IMR-90 (cell line): Measurements from ENCODE around the gene USH2A. TPM values are rescaled to one million over a fixed set of nuclear protein-coding genes. Genes with fewer than 3 reads are reported as not detected.

Source experiments
- ATAC-seq: fragments of 200-7000 bp; cut with Tn5 transposase; 2 replicates; pipeline ENCODE4 v1.9.1; 2020; ENCODE audit warnings: low read depth, mild to moderate bottlenecking, moderate library complexity
- BruUV-seq: library from RNA; stranded (reverse); fragments of 400-500 nt; replicated peaks from 2 replicates; lab custom pipeline; 2021; lab: Mats Ljungman, UMichigan
- CTCF ChIA-PET: fragments of 300-600 bp; formaldehyde crosslinking; extraction: SDS; loops from one replicate; lab custom pipeline; 2021; ENCODE audit warnings: antibody characterized with exemption; lab: Yijun Ruan, JAX
- POLR2A ChIA-PET: fragments of 300-600 bp; sonication (Branson Sonifier 250); formaldehyde crosslinking; loops from one replicate; lab custom pipeline; 2022; ENCODE audit warnings: antibody characterized with exemption; ENCODE audit not compliant: unreplicated experiment; lab: Charles Lee
- DNase-seq: peaks from one replicate; pipeline ENCODE4 v3.0.0; 2013
- H2AFZ ChIP-seq: replicated peaks from 2 replicates; pipeline ENCODE3; 2013; ENCODE audit warnings: low read length, mild to moderate bottlenecking; ENCODE audit not compliant: poor library complexity
- H2AK5ac ChIP-seq: 2 replicates; pipeline ENCODE4 v1.6.1; 2013; ENCODE audit warnings: low read depth, low read length, inconsistent platforms
- H2AK9ac ChIP-seq: replicated peaks from 2 replicates; pipeline ENCODE3; 2013; ENCODE audit warnings: mild to moderate bottlenecking, low read depth, low read length, moderate library complexity; ENCODE audit not compliant: poor library complexity
- H2BK120ac ChIP-seq: 2 replicates; pipeline ENCODE4 v1.6.1; 2013; ENCODE audit warnings: low read depth, low read length, inconsistent platforms
- H2BK15ac ChIP-seq: 3 replicates; pipeline ENCODE4 v1.6.1; 2013; ENCODE audit warnings: low read depth, low read length, inconsistent platforms
- H2BK20ac ChIP-seq: 2 replicates; pipeline ENCODE4 v1.6.1; 2013; ENCODE audit warnings: low read depth, mild to moderate bottlenecking, inconsistent platforms, low read length, moderate library complexity
- H2BK5ac ChIP-seq: 2 replicates; pipeline ENCODE4 v1.6.1; 2013; ENCODE audit warnings: mild to moderate bottlenecking, low read depth, low read length, inconsistent platforms; ENCODE audit not compliant: poor library complexity, severe bottlenecking
- H3K14ac ChIP-seq: replicated peaks from 2 replicates; pipeline ENCODE4 v1.6.1; 2013; ENCODE audit warnings: low read depth, low read length, inconsistent platforms
- H3K18ac ChIP-seq: 2 replicates; pipeline ENCODE4 v1.6.1; 2013; ENCODE audit warnings: low read depth, low read length, control low read depth
- H3K23ac ChIP-seq: 2 replicates; pipeline ENCODE4 v1.6.1; 2013; ENCODE audit warnings: low read depth, low read length, inconsistent platforms
- H3K27ac ChIP-seq: 2 replicates; pipeline ENCODE4 v1.5.1; 2013; ENCODE audit warnings: mild to moderate bottlenecking, control low read depth, low read length; ENCODE audit not compliant: insufficient read depth
- H3K27me3 ChIP-seq: 2 replicates; pipeline ENCODE4 v1.6.1; 2013; ENCODE audit warnings: low read length; ENCODE audit not compliant: control insufficient read depth, insufficient read depth
- H3K36me3 ChIP-seq: 2 replicates; pipeline ENCODE4 v1.6.1; 2013; ENCODE audit warnings: low read length, mixed read lengths; ENCODE audit not compliant: control insufficient read depth, insufficient read depth
- H3K4ac ChIP-seq: 2 replicates; pipeline ENCODE4 v1.6.1; 2013; ENCODE audit warnings: low read depth, low read length, inconsistent platforms
- H3K4me1 ChIP-seq: 2 replicates; pipeline ENCODE4 v1.6.1; 2013; ENCODE audit warnings: low read length, mixed read lengths; ENCODE audit not compliant: control insufficient read depth, insufficient read depth
- H3K4me2 ChIP-seq: 2 replicates; pipeline ENCODE4 v1.6.1; 2013; ENCODE audit warnings: low read depth, mild to moderate bottlenecking, control low read depth, low read length, moderate library complexity
- H3K4me3 ChIP-seq: 2 replicates; pipeline ENCODE4 v1.5.1; 2013; ENCODE audit warnings: low read depth, mild to moderate bottlenecking, control low read depth, low read length, moderate library complexity; ENCODE audit not compliant: insufficient read depth
- H3K56ac ChIP-seq: 2 replicates; pipeline ENCODE4 v1.6.1; 2013; ENCODE audit warnings: low read length, inconsistent platforms; ENCODE audit not compliant: insufficient read depth; ENCODE audit errors: extremely low read depth
- H3K79me1 ChIP-seq, 2 experiments: 2 replicates each; pipeline ENCODE4 v1.6.1; 2013; ENCODE audit warnings: low read length in 2 of 2, inconsistent platforms in 1 of 2, low read depth in 1 of 2
- H3K9ac ChIP-seq: 2 replicates; pipeline ENCODE4 v1.6.1; 2013; ENCODE audit warnings: low read depth, low read length, control low read depth
- H3K9me1 ChIP-seq: 2 replicates; pipeline ENCODE4 v1.6.1; 2013; ENCODE audit warnings: low read length, inconsistent platforms; ENCODE audit not compliant: insufficient read depth
- H3K9me3 ChIP-seq: 2 replicates; pipeline ENCODE4 v1.6.1; 2013; ENCODE audit warnings: low read length; ENCODE audit not compliant: control insufficient read depth, insufficient read depth
- H4K20me1 ChIP-seq: 2 replicates; pipeline ENCODE4 v1.6.1; 2013; ENCODE audit warnings: low read length, inconsistent platforms; ENCODE audit not compliant: insufficient read depth
- H4K5ac ChIP-seq: 2 replicates; pipeline ENCODE4 v1.6.1; 2013; ENCODE audit warnings: mild to moderate bottlenecking, low read depth, low read length, control low read depth
- H4K8ac ChIP-seq, 2 experiments: 2 replicates each; pipeline ENCODE4 v1.6.1; 2013; ENCODE audit warnings: low read depth in 2 of 2, low read length in 2 of 2, control low read depth in 1 of 2, inconsistent platforms in 1 of 2
- H4K91ac ChIP-seq: 2 replicates; pipeline ENCODE4 v1.6.1; 2013; ENCODE audit warnings: low read depth, low read length, inconsistent platforms; ENCODE audit not compliant: insufficient read depth
- BHLHE40 ChIP-seq: fragments of 150-350 bp; IDR thresholded peaks from 2 replicates; pipeline ENCODE4 v1.6.1; 2016; ENCODE audit warnings: mild to moderate bottlenecking, low read depth, low read length
- CEBPB ChIP-seq: IDR thresholded peaks from 2 replicates; pipeline ENCODE4 v1.6.1; 2012; ENCODE audit warnings: low read depth, low read length, improper control_type of control experiment
- CHD1 ChIP-seq: IDR thresholded peaks from 2 replicates; pipeline ENCODE4 v1.6.1; 2012; ENCODE audit warnings: low read depth, low read length, improper control_type of control experiment
- FOS ChIP-seq: fragments of 150-350 bp; IDR thresholded peaks from 2 replicates; pipeline ENCODE4 v1.6.1; 2016; ENCODE audit warnings: low read depth, low read length
- MAZ ChIP-seq: IDR thresholded peaks from 2 replicates; pipeline ENCODE4 v1.6.1; 2012; ENCODE audit warnings: low read depth, mild to moderate bottlenecking, low read length, improper control_type of control experiment, moderate library complexity, borderline replicate concordance
- RAD21 ChIP-seq: IDR thresholded peaks from 2 replicates; pipeline ENCODE4 v1.6.1; 2012; ENCODE audit warnings: low read length, improper control_type of control experiment
- RFX5 ChIP-seq: IDR thresholded peaks from 2 replicates; pipeline ENCODE4 v1.8.0; 2012; ENCODE audit warnings: low read depth, mild to moderate bottlenecking, low read length, moderate library complexity
- SMC3 ChIP-seq: fragments of 150-350 bp; IDR thresholded peaks from 2 replicates; pipeline ENCODE4 v1.6.1; 2016; ENCODE audit warnings: low read depth, mild to moderate bottlenecking, antibody characterized with exemption, low read length, moderate library complexity
- dilution Hi-C: fragments of 300-500 bp; cut with HindIII; formaldehyde crosslinking; loops from one replicate; pipeline ENCODE4 v1.14.3; 2018; ENCODE audit warnings: low sequenced_read_pairs; ENCODE audit not compliant: unreplicated experiment
- in situ Hi-C: fragments of 300-500 bp; cut with MboI; formaldehyde crosslinking; loops from 3 replicates; pipeline ENCODE4 v1.14.3; 2019; ENCODE audit warnings: low sequenced_read_pairs, inconsistent platforms, mixed read lengths
- intact Hi-C: fragments of 100-400 bp; cut with micrococcal nuclease; formaldehyde crosslinking; loops from 2 replicates; pipeline ENCODE4 v1.10.0; 2022
- polyA plus RNA-seq, 3 experiments: library from polyadenylated mRNA; depleted of rRNA; stranded (reverse); fragments of >200 nt; gene quantifications; 2 replicates each; pipeline ENCODE4 v1.2.3, GENCODE V29; 2012; ENCODE audit warnings: low replicate concordance in 1 of 3
- total RNA-seq: library from RNA; depleted of rRNA; stranded (reverse); fragments of >200 nt; gene quantifications from 2 replicates; pipeline ENCODE4 v1.2.3, GENCODE V29; 2012
- TF ChIP-seq, protein P1 (sequence below): fragments of 150-350 bp; IDR thresholded peaks from 2 replicates; pipeline ENCODE4 v1.6.1; 2016; ENCODE audit warnings: low read depth, mild to moderate bottlenecking, low read length, moderate library complexity, borderline replicate concordance
- TF ChIP-seq, protein P2 (sequence below): fragments of 150-350 bp; IDR thresholded peaks from 2 replicates; pipeline ENCODE4 v1.6.1; 2017; ENCODE audit warnings: mild to moderate bottlenecking, antibody characterized with exemption, low read length, low read depth

The USH2A gene
- total and polyA plus RNA-seq, 2 of the 4 experiments (the other 2 are of a cell fraction) = under 0.01 to 0.02 TPM

DNA sequence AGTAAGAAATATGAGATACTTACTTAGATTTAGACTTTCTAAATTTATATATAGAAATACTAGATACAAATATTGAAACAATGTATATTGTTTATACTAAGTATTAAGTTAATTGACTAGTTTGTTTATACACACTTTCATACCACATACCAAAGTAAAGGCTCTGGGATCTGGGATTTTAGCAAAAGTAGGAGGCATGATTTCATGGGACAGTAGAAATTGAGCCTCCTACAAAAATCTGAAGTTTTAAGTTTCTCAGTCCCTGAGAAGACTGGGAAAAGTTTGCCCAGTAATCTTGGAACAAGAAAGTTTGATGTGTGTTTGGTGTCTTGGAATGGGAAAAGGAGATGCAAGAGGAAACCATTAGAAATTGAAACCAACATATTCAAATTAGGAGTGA is 825.3 kb downstream of the USH2A start:
- dilution Hi-C loops (no loop called here), in situ Hi-C loops (no loop called here), intact Hi-C loops (no loop called here)
- Histone ChIP-seq H3K79me1 (peaks cover 8 to 22% of the 10 kb centered on the region in 2 experiments), H2BK15ac (no peak overlapping the region), H3K4ac (no peak overlapping the region), H4K5ac (peak overlapping the region; percentile 36; the same call in 1 of the 2 replicates), H3K4me1 (peaks cover 22% of the 10 kb centered on the region), H3K18ac (peak overlapping the region; percentile 23; the same call in 1 of the 2 replicates), H2BK120ac (no peak overlapping the region), H3K36me3 (peaks cover 2% of the 10 kb centered on the region), H3K14ac (no peak overlapping the region), H3K9me1 (peaks cover 3% of the 10 kb centered on the region), H3K9me3 (no peaks in the 10 kb centered on the region), H3K27me3 (no peaks in the 10 kb centered on the region), H3K27ac (peak overlapping the region; percentile 64; the same call in 1 of the 2 replicates), H2AK9ac (no peak overlapping the region), H2AK5ac (no peak overlapping the region), H2AFZ (no peak overlapping the region), H2BK20ac (no peak overlapping the region), H3K9ac (no peak overlapping the region), H3K4me3 (no peak overlapping the region), H4K91ac (no peak overlapping the region), H3K56ac (no peak overlapping the region), H2BK5ac (peak overlapping the region; percentile 25), H3K23ac (no peak overlapping the region), H4K20me1 (peaks cover 3% of the 10 kb centered on the region; the same call in 1 of the 2 replicates), H3K4me2 (peak overlapping the region; percentile 51; the same call in 1 of the 2 replicates), H4K8ac (no peak overlapping the region; a peak in 1 of 4 replicates)
- DNase-seq = no peak
- peak; percentile 40 for ATAC-seq
- TF ChIP-seq FOS (no peak), RFX5 (no peak), BHLHE40 (no peak), MAZ (no peak), RAD21 (no peak), SMC3 (no peak), CEBPB (no peak), CHD1 (no peak)
- TF ChIP-seq, protein P1, sequence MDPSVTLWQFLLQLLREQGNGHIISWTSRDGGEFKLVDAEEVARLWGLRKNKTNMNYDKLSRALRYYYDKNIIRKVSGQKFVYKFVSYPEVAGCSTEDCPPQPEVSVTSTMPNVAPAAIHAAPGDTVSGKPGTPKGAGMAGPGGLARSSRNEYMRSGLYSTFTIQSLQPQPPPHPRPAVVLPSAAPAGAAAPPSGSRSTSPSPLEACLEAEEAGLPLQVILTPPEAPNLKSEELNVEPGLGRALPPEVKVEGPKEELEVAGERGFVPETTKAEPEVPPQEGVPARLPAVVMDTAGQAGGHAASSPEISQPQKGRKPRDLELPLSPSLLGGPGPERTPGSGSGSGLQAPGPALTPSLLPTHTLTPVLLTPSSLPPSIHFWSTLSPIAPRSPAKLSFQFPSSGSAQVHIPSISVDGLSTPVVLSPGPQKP = no peak
- TF ChIP-seq, protein P2, sequence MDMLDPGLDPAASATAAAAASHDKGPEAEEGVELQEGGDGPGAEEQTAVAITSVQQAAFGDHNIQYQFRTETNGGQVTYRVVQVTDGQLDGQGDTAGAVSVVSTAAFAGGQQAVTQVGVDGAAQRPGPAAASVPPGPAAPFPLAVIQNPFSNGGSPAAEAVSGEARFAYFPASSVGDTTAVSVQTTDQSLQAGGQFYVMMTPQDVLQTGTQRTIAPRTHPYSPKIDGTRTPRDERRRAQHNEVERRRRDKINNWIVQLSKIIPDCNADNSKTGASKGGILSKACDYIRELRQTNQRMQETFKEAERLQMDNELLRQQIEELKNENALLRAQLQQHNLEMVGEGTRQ = no peak
- BruUV-seq = no TSS peak
- POLR2A ChIA-PET = no interaction called here
- CTCF ChIA-PET = no interaction called here
